ENCODE data around the gene SPIB. TPM values are rescaled to one million over a fixed set of nuclear protein-coding genes. Genes with fewer than 3 reads are reported as not detected.

Gene SPIB
- total RNA-seq, 1 experiment from 2014 or later = not detected

GRCh38 chr19:50417111-50418081 lies 1.3 kb upstream of the SPIB start:
- no peak for DNase-seq (ENCODE audit: extremely low read depth, low read depth)

GRCh38 chr19:50419022-50419579 lies 363 bp downstream of the SPIB start:
- no peak for DNase-seq (ENCODE audit: extremely low read depth, low read depth)

GRCh38 chr19:50419580-50420035 lies 870 bp downstream of the SPIB start:
- no peak for DNase-seq (ENCODE audit: extremely low read depth, low read depth)

GRCh38 chr19:50420127-50420526 lies 1.4 kb downstream of the SPIB start:
- DNase-seq (ENCODE audit: extremely low read depth, low read depth) = no peak

GRCh38 chr19:50420808-50421207 lies 2.1 kb downstream of the SPIB start:
- DNase-seq (ENCODE audit: extremely low read depth, low read depth) = no peak

GRCh38 chr19:50422397-50423278 lies 3.9 kb downstream of the SPIB start:
- no peak for DNase-seq (ENCODE audit: extremely low read depth, low read depth)

- DNase-seq (ENCODE audit: extremely low read depth, low read depth) = no peak
Observed at GRCh38 chr19:50423279-50424113, 4.8 kb downstream of the SPIB start.

- DNase-seq (ENCODE audit: extremely low read depth, low read depth) = no peak
Observed at GRCh38 chr19:50425581-50425980, 6.8 kb downstream of the SPIB start.

- DNase-seq (ENCODE audit: extremely low read depth, low read depth) = no peak
Observed at GRCh38 chr19:50427318-50427925, 8.7 kb downstream of the SPIB start.

- no peak for DNase-seq (ENCODE audit: extremely low read depth, low read depth)
Observed at GRCh38 chr19:50427997-50428425, 9.3 kb downstream of the SPIB start.

- DNase-seq (ENCODE audit: extremely low read depth, low read depth) = no peak
Observed at GRCh38 chr19:50428772-50429463, 10.2 kb downstream of the SPIB start.

GRCh38 chr19:50430888-50431342 lies 12.2 kb downstream of the SPIB start:
- no peak for DNase-seq (ENCODE audit: extremely low read depth, low read depth)

- DNase-seq (ENCODE audit: extremely low read depth, low read depth) = peak; percentile 57
Observed at GRCh38 chr19:50431343-50432220, 12.8 kb downstream of the SPIB start.

GRCh38 chr19:50432221-50433028 lies 13.7 kb downstream of the SPIB start, which contains the start of gene MYBPC2:
Gene MYBPC2 (plus strand): TSS chr19:50432892. CDS start chr19:50432954, 62 bp downstream.
- no peak for DNase-seq (ENCODE audit: extremely low read depth, low read depth)

- no peak for DNase-seq (ENCODE audit: extremely low read depth, low read depth)
Observed at GRCh38 chr19:50433201-50434180, 14.8 kb downstream of the SPIB start.

- DNase-seq (ENCODE audit: extremely low read depth, low read depth) = no peak
Observed at GRCh38 chr19:50434525-50434924, 15.8 kb downstream of the SPIB start.

All from NCI-H460 (cell line).